HepG2 (cell line): ENCODE data around the gene PTGDS. TPM values are rescaled to one million over a fixed set of nuclear protein-coding genes. Genes with fewer than 3 reads are reported as not detected.

ENCODE experiments used
- AFF4 ChIP-seq: sonication (generic); formaldehyde crosslinking; IDR thresholded peaks from 2 replicates; pipeline ENCODE4 v1.4.0; 2020; ENCODE audit warnings: missing genetic modification reagents
- ARNT2 ChIP-seq: sonication (generic); formaldehyde crosslinking; IDR thresholded peaks from 2 replicates; pipeline ENCODE4 v1.8.0; 2022; ENCODE audit warnings: mild to moderate bottlenecking, low read depth, missing genetic modification reagents, moderate library complexity
- ATM ChIP-seq: fragments of 450-650 bp; IDR thresholded peaks from 2 replicates; pipeline ENCODE4 v1.7.1; 2017; ENCODE audit warnings: mild to moderate bottlenecking, borderline replicate concordance
- BATF2 ChIP-seq: sonication (generic); formaldehyde crosslinking; IDR thresholded peaks from 2 replicates; pipeline ENCODE4 v1.8.0; 2022; ENCODE audit warnings: mild to moderate bottlenecking, missing genetic modification reagents, moderate library complexity
- BCL3 ChIP-seq: sonication (generic); formaldehyde crosslinking; IDR thresholded peaks from 2 replicates; pipeline ENCODE4 v1.5.1; 2020; ENCODE audit warnings: mild to moderate bottlenecking, missing genetic modification reagents, moderate library complexity
- CBFB ChIP-seq: sonication (generic); formaldehyde crosslinking; IDR thresholded peaks from 2 replicates; pipeline ENCODE4 v1.4.0; 2020; ENCODE audit warnings: missing genetic modification reagents
- GMEB2 ChIP-seq: IDR thresholded peaks from 2 replicates; pipeline ENCODE4 v1.6.1; 2016; ENCODE audit warnings: missing biosample characterization, missing genetic modification reagents, low read depth
- HMGA1 ChIP-seq: sonication (generic); formaldehyde crosslinking; conservative IDR thresholded peaks from 2 replicates; pipeline ENCODE4 v1.4.0; 2020; ENCODE audit warnings: missing genetic modification reagents
- HNRNPUL1 ChIP-seq: fragments of 200-400 bp; formaldehyde crosslinking; IDR thresholded peaks from 2 replicates; pipeline ENCODE4 v1.6.1; 2017; ENCODE audit warnings: low read depth, mild to moderate bottlenecking, low read length, moderate library complexity
- IKZF1 ChIP-seq: fragments of 450-650 bp; IDR thresholded peaks from 2 replicates; pipeline ENCODE4 v1.7.1; 2016
- KLF11 ChIP-seq: IDR thresholded peaks from 2 replicates; pipeline ENCODE4 v1.6.1; 2016; ENCODE audit warnings: missing compliant biosample characterization
- MLLT10 ChIP-seq: sonication (generic); formaldehyde crosslinking; IDR thresholded peaks from 2 replicates; pipeline ENCODE4 v1.4.0; 2020; ENCODE audit warnings: missing genetic modification reagents
- PAX8 ChIP-seq: sonication (generic); formaldehyde crosslinking; IDR thresholded peaks from 2 replicates; pipeline ENCODE4 v1.8.0; 2022; ENCODE audit warnings: mild to moderate bottlenecking, missing genetic modification reagents, borderline replicate concordance
- RARG ChIP-seq: sonication (generic); formaldehyde crosslinking; IDR thresholded peaks from 2 replicates; pipeline ENCODE4 v1.4.0; 2020; ENCODE audit warnings: low read depth, mild to moderate bottlenecking, missing genetic modification reagents
- SALL2 ChIP-seq: sonication (generic); formaldehyde crosslinking; IDR thresholded peaks from 2 replicates; pipeline ENCODE4 v1.8.1; 2023; ENCODE audit warnings: mild to moderate bottlenecking, missing genetic modification reagents, inconsistent platforms
- SMAD9 ChIP-seq: sonication (generic); formaldehyde crosslinking; IDR thresholded peaks from 2 replicates; pipeline ENCODE4 v1.5.1; 2020; ENCODE audit warnings: mild to moderate bottlenecking, missing genetic modification reagents
- SYNCRIP ChIP-seq: fragments of 200-400 bp; formaldehyde crosslinking; IDR thresholded peaks from 2 replicates; pipeline ENCODE4 v1.6.1; 2018; ENCODE audit warnings: mild to moderate bottlenecking, low read depth, low read length; ENCODE audit not compliant: insufficient read depth
- ZEB1 ChIP-seq: IDR thresholded peaks from 2 replicates; pipeline ENCODE4 v1.6.1; 2012; ENCODE audit warnings: mild to moderate bottlenecking, low read depth, inconsistent platforms; ENCODE audit not compliant: insufficient replicate concordance
- ZIK1 ChIP-seq: sonication (generic); formaldehyde crosslinking; IDR thresholded peaks from 2 replicates; pipeline ENCODE4 v1.5.0; 2020; ENCODE audit warnings: mild to moderate bottlenecking, low read depth, missing genetic modification reagents, borderline replicate concordance
- ZNF17 ChIP-seq: sonication (generic); formaldehyde crosslinking; IDR thresholded peaks from 2 replicates; pipeline ENCODE4 v1.5.0; 2020; ENCODE audit warnings: mild to moderate bottlenecking, missing genetic modification reagents
- ZNF234 ChIP-seq: sonication (generic); formaldehyde crosslinking; conservative IDR thresholded peaks from 2 replicates; pipeline ENCODE4 v1.5.1; 2020; ENCODE audit warnings: mild to moderate bottlenecking, missing genetic modification reagents
- ZNF564 ChIP-seq: sonication (generic); formaldehyde crosslinking; IDR thresholded peaks from 2 replicates; pipeline ENCODE4 v1.8.1; 2023; ENCODE audit warnings: mild to moderate bottlenecking, missing genetic modification reagents
- ZNF605 ChIP-seq: sonication (generic); formaldehyde crosslinking; IDR thresholded peaks from 2 replicates; pipeline ENCODE4 v1.8.0; 2022; ENCODE audit warnings: mild to moderate bottlenecking, missing genetic modification reagents
- ZZZ3 ChIP-seq: sonication (generic); formaldehyde crosslinking; IDR thresholded peaks from 2 replicates; pipeline ENCODE4 v1.4.0; 2020; ENCODE audit warnings: missing genetic modification reagents, mild to moderate bottlenecking, borderline replicate concordance
- polyA plus RNA-seq, 8 experiments: library from polyadenylated mRNA; depleted of rRNA in 3 of 8; stranded (reverse) in 7 of 8; unstranded in 1 of 8; fragments of >200 nt; fragmentation: Illumina TruSeq in 4 of 8; extraction: Trizol in 4 of 8; gene quantifications; 2 replicates each; pipeline versions ENCODE4 v1.2.1 to v1.2.3, GENCODE V29; 2011 to 2016; ENCODE audit warnings: low read depth in 4 of 8, missing spikeins in 1 of 8, mixed read lengths in 1 of 8; ENCODE audit not compliant: insufficient read depth in 1 of 8
- total RNA-seq, 5 experiments: library from RNA; depleted of rRNA; stranded (reverse); fragments of >200 nt; fragmentation: Illumina TruSeq; extraction: Trizol; gene quantifications; 2 replicates each; pipeline ENCODE4 v1.2.3, GENCODE V29; 2016; ENCODE audit warnings: low read depth in 1 of 5

Gene PTGDS
- total and polyA plus RNA-seq, 2 of the 13 experiments (the other 11 are each of a cell fraction or from before 2014, with no cell fraction given), result 0.33 to 0.50 TPM

GRCh38 chr9:136996361-136997292, 19.3 kb downstream of the PTGDS start, which contains the start of gene CLIC3 (continued):
- TF ChIP-seq HNRNPUL1 (no peak), GMEB2 (no peak), CBFB (no peak), ZNF564 (CRISPR knock-in tag) (no peak), ZNF605 (no peak), PAX8 (CRISPR knock-in tag) (no peak), KLF11 (CRISPR knock-in tag) (no peak), SMAD9 (CRISPR knock-in tag) (no peak), ZEB1 (no peak), AFF4 (CRISPR knock-in tag) (no peak), BCL3 (no peak), RARG (no peak), BATF2 (CRISPR knock-in tag) (no peak), ARNT2 (CRISPR knock-in tag) (no peak), MLLT10 (CRISPR knock-in tag) (no peak), SYNCRIP (no peak), ZZZ3 (CRISPR knock-in tag) (no peak), ATM (no peak), SALL2 (CRISPR knock-in tag) (no peak), IKZF1 (no peak), ZNF234 (CRISPR knock-in tag) (no peak), HMGA1 (CRISPR knock-in tag) (no peak), ZNF17 (CRISPR knock-in tag) (no peak), ZIK1 (CRISPR knock-in tag) (no peak)
